Fibroblast of skin of left biceps (primary cell): ENCODE results near the gene RPGRIP1.
"Not testable (repeated sequence)": the region's sequence is repeated elsewhere in the genome, so short reads cannot be mapped to it uniquely, and the experiment has no call there.

Source experiments
- DNase-seq, 2 experiments: peaks; one replicate each; pipeline ENCODE4 v3.0.0-alpha.2; 2013; ENCODE audit warnings: low read depth in 2 of 2

RPGRIP1 gene

GRCh38 chr14:21258889-21259787 lies 20.7 kb upstream of the RPGRIP1 start:
- no peak for DNase-seq

- DNase-seq: no peak
These were observed 18.1 kb upstream of the RPGRIP1 start for GRCh38 chr14:21261824-21262223.

- DNase-seq: no peak
These were observed 17.5 kb upstream of the RPGRIP1 start for GRCh38 chr14:21262410-21262809.

GRCh38 chr14:21263284-21264024 lies 16.4 kb upstream of the RPGRIP1 start:
- DNase-seq: no peak

GRCh38 chr14:21264025-21264801 lies 15.7 kb upstream of the RPGRIP1 start:
- DNase-seq: peak; percentile 58 to 61

- DNase-seq: no peak
These were observed 12.4 kb upstream of the RPGRIP1 start for GRCh38 chr14:21267431-21267845.

GRCh38 chr14:21267886-21268616 lies 11.8 kb upstream of the RPGRIP1 start:
- no peak for DNase-seq

GRCh38 chr14:21268617-21269251 lies 11.1 kb upstream of the RPGRIP1 start:
- DNase-seq: no peak

- DNase-seq: peak; percentile 100
These were observed 10.4 kb upstream of the RPGRIP1 start, which contains the start of gene HNRNPC for GRCh38 chr14:21269252-21270046. Gene HNRNPC (minus strand): TSS chr14:21269442. CDS start chr14:21234193, 35,249 bp downstream.

GRCh38 chr14:21272661-21273060 lies 7.2 kb upstream of the RPGRIP1 start:
- not testable (repeated sequence) for DNase-seq

GRCh38 chr14:21275261-21275858 lies 4.5 kb upstream of the RPGRIP1 start:
- no peak for DNase-seq

- no peak for DNase-seq
These were observed 1.3 kb upstream of the RPGRIP1 start for GRCh38 chr14:21278632-21279031.

GRCh38 chr14:21281917-21282316 lies 2.0 kb downstream of the RPGRIP1 start:
- not testable (repeated sequence) for DNase-seq

GRCh38 chr14:21286516-21286915 lies 6.6 kb downstream of the RPGRIP1 start:
- DNase-seq: not testable (repeated sequence)

- DNase-seq: no peak
These were observed 7.3 kb downstream of the RPGRIP1 start for GRCh38 chr14:21287168-21287567.

GRCh38 chr14:21294026-21294425 lies 14.1 kb downstream of the RPGRIP1 start:
- not testable (repeated sequence) for DNase-seq

GRCh38 chr14:21298358-21298757 lies 18.5 kb downstream of the RPGRIP1 start:
- no peak for DNase-seq

GRCh38 chr14:21299562-21300130 lies 19.8 kb downstream of the RPGRIP1 start:
- no peak for DNase-seq

GRCh38 chr14:21300892-21301291 lies 21.0 kb downstream of the RPGRIP1 start:
- no peak for DNase-seq
